Epithelial cell of esophagus (primary cell): ENCODE measurements around the gene PIAS4.
A peak's percentile ranks its signal among the peaks of the same experiment; 100 is the strongest.
"Not testable (repeated sequence)": the region's sequence is repeated elsewhere in the genome, so short reads cannot be mapped to it uniquely, and the experiment has no call there.

Experiments used
- DNase-seq: peaks from one replicate; pipeline ENCODE4 v3.0.0; 2010; ENCODE audit warnings: low read depth
- H3K4me3 ChIP-seq: 2 replicates; pipeline ENCODE4 v1.5.1; 2011; ENCODE audit warnings: mild to moderate bottlenecking, low read length, control low read depth
- TF ChIP-seq, protein P1 (sequence below): IDR thresholded peaks from 2 replicates; pipeline ENCODE4 v1.5.1; 2011; ENCODE audit warnings: low read depth, mild to moderate bottlenecking, low read length, control low read depth, inconsistent platforms; ENCODE audit not compliant: insufficient read depth; ENCODE audit errors: missing control alignments

The PIAS4 gene

DNA sequence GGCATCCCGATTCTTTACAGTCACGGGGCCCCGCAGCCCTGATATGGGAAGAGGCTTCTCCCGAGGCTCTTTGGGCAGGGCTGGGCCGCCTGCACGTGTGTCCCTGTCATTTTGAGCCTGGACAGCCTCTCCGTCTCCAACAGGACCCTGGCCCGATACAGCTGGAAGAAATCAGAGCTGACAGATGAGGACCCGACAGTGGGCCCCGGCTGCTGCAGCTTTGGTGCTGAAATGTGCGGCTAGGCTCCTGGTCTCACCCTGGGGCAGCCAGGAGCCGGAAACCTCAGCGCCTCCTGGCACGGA, 3.2 kb downstream of the PIAS4 start:
- TF ChIP-seq, protein P1, sequence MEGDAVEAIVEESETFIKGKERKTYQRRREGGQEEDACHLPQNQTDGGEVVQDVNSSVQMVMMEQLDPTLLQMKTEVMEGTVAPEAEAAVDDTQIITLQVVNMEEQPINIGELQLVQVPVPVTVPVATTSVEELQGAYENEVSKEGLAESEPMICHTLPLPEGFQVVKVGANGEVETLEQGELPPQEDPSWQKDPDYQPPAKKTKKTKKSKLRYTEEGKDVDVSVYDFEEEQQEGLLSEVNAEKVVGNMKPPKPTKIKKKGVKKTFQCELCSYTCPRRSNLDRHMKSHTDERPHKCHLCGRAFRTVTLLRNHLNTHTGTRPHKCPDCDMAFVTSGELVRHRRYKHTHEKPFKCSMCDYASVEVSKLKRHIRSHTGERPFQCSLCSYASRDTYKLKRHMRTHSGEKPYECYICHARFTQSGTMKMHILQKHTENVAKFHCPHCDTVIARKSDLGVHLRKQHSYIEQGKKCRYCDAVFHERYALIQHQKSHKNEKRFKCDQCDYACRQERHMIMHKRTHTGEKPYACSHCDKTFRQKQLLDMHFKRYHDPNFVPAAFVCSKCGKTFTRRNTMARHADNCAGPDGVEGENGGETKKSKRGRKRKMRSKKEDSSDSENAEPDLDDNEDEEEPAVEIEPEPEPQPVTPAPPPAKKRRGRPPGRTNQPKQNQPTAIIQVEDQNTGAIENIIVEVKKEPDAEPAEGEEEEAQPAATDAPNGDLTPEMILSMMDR, result no peak
- no peak overlapping the region for H3K4me3 ChIP-seq
- no peak for DNase-seq

DNA sequence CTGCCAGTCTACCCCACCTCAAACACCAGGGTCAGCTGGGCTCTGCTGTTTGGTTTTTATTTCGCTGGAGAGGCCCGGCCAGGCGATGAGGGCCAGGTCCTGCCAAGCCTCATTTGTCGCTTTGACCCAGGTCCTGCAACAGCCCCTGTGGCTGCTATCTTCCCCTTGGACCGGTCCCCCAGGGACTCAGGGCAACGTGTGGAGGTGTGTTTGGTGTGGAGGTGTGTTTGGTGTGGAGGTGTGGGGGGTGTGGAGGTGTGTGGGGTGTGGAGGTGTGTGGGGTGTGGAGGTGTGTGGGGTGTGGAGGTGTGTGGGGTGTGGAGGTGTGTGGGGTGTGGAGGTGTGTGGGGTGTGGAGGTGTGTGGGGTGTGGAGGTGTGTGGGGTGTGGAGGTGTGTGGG, 3.9 kb downstream of the PIAS4 start:
- DNase-seq, H3K4me3 ChIP-seq: not testable (repeated sequence)

DNA sequence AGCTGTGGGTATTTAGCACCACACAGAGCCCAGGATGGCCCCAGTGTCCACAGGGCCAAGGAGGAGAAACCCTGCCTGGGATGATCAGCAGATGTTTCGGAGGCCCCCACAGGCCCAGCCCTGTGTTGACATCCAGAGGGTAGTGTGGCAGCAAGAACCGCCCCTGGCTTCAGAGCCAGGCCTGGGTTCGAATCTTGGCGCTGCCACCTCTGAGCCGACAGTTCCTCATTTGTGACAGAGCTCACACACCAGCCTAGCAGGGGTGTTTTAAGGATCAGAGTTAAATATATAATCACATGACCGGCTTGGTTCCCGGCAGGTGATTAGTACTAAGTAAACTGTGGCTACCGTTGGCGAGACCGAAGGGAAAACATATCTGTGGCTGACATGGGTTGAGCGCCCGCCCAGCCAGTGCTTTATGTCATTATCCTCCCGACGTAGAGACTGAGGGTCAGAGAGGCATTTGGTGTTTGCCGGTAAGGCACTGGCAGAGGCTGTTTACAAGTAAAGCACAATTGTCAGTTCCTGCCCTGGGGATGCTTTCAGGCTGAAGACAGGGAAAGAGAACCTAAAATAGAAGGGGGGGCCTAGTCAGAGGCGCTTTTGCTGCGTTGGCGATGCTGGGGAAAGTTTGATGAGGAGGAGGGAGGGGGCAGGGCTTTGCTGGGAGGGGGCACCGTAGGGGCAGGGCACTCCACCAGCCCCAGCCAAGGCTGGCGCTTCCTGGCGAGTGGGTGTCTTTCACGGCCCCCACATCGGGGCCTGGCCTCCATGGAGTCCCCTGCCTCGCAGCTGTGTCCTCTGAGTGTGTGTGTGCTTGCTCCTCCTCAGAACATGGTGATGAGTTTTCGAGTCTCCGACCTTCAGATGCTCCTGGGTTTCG, 4.8 kb downstream of the PIAS4 start:
- TF ChIP-seq, protein P1, result no peak
- DNase-seq, result no peak
- H3K4me3 ChIP-seq, result no peak overlapping the region

DNA sequence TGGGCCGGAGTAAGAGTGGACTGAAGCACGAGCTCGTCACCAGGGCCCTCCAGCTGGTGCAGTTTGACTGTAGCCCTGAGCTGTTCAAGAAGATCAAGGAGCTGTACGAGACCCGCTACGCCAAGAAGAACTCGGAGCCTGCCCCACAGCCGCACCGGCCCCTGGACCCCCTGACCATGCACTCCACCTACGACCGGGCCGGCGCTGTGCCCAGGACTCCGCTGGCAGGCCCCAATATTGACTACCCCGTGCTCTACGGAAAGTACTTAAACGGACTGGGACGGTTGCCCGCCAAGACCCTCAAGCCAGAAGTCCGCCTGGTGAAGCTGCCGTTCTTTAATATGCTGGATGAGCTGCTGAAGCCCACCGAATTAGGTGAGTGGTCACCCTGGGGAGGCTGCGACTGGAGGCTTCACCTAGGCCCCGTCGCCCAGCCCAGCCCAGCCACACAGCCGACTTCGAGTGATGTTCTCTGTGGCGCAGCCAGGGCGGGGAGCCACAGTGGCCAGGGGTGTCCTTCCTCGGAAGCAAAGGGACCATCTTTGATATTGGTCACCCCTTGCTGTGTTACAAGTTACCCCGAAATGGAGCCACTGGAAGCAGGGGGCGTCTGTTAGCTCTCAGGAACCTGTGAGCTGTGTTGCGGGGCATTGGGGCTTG, 5.6 kb downstream of the PIAS4 start:
- H3K4me3 ChIP-seq, result no peak overlapping the region
- no peak for DNase-seq
- TF ChIP-seq, protein P1, result no peak

DNA sequence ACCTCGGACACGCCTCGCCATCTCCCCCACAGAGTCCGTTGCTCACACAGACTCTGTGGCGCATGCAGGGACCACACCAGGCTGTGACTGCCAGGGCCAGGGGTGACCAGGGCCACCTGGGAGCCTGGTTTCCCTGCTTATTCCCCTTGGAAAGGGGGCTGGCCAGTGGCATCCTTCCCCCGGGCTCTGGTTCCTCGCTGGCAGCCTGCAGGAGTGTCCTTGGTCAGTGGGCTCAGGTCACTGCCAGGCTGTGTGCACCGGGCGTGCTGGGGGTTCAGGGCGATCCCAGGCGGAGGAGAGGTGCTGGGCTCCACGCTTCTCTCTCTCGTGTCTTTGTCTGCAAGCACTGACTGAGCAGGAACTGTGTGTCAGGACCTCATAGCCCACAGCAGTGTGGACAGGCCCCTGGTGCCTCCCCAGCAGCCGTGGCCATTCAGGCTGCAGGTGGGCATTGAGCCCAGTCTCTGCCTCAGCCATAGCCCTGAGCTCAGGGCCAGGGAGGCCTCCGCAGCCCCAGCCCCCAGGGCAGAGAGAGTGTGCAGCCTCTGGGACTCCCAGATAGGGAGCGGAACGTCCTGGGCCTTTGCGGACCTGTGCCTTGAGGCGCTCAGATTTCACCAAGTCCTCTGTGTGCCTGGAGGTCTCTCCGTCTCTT, 6.5 kb downstream of the PIAS4 start:
- no peak overlapping the region for H3K4me3 ChIP-seq
- TF ChIP-seq, protein P1, result no peak
- no peak for DNase-seq

DNA sequence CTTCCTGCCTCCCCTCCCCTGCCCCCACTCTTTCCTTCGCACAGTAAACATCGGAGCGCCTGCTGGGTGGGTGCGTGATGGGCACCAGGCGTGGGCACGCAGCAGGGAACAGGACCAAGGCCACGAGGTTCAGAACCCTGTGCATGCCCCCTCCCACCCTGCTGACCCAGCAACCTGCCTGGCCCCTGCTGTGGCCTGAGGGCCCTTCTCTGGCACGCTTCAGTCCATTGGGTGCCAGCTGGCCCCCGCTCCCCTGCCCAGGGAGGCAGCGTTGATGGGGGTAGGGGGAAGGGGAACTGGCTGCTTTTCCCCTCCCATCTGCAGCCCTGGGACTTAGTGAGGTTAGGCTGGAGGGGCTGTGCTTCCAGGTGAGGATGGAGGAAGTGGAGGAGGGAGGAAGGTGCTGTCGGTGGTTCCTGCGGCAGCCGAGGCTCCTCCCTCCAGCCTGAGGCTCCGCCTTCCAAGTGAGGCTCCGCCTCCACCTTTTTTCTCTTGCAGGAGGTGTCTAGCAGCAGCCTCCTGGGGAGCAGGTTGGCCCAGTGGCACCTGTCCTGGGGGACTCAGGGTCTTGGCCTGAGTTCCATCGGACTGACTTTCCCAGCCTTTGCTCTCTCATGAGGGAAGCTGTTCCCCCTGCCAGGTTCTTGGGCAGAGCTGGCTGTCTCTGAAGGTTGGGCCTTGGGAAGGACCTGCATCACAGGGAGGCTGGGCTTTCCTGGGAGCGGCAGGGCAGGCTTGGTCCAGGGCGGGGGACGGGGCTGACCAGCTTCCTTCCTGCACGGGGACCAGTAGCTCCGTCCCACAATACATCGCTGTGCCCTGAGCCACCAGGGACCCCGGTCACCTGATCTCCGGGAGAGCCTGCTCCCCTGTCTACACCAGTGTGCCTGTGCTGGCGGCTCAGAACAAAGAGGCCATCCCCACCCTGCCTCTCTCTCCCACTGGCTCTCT, 7.3 kb downstream of the PIAS4 start:
- peak; percentile 25 for DNase-seq
- H3K4me3 ChIP-seq, result no peak overlapping the region
- TF ChIP-seq, protein P1, result no peak
